ENCODE results near the gene ANO10.
"Not testable (repeated sequence)": the region's sequence is repeated elsewhere in the genome, so short reads cannot be mapped to it uniquely, and the experiment has no call there.

ANO10 gene

GRCh38 chr3:43521941-43522340 lies 99.9 kb downstream of the ANO10 start:
- DNase-seq (ENCODE audit: low read depth in 2 of 2), result no peak

GRCh38 chr3:43518515-43518914 lies 103.3 kb downstream of the ANO10 start:
- not testable (repeated sequence) for DNase-seq (ENCODE audit: low read depth in 2 of 2)

- no peak for DNase-seq (ENCODE audit: low read depth in 2 of 2)
Measured at GRCh38 chr3:43515970-43516635, 105.7 kb downstream of the ANO10 start.

- DNase-seq (ENCODE audit: low read depth in 2 of 2), result no peak
Measured at GRCh38 chr3:43515208-43515917, 106.4 kb downstream of the ANO10 start.

- DNase-seq (ENCODE audit: low read depth in 2 of 2), result no peak
Measured at GRCh38 chr3:43512754-43513404, 108.9 kb downstream of the ANO10 start.

GRCh38 chr3:43506644-43507043 lies 115.2 kb downstream of the ANO10 start:
- DNase-seq (ENCODE audit: low read depth in 2 of 2), result no peak

GRCh38 chr3:43505351-43505750 lies 116.5 kb downstream of the ANO10 start:
- DNase-seq (ENCODE audit: low read depth in 2 of 2), result no peak

GRCh38 chr3:43503067-43503728 lies 118.6 kb downstream of the ANO10 start:
- no peak for DNase-seq (ENCODE audit: low read depth in 2 of 2)

- DNase-seq (ENCODE audit: low read depth in 2 of 2), result no peak
Measured at GRCh38 chr3:43499256-43499655, 122.6 kb downstream of the ANO10 start.

- DNase-seq (ENCODE audit: low read depth in 2 of 2), result no peak
Measured at GRCh38 chr3:43497905-43498365, 123.9 kb downstream of the ANO10 start.

GRCh38 chr3:43497422-43497821 lies 124.4 kb downstream of the ANO10 start:
- DNase-seq (ENCODE audit: low read depth in 2 of 2), result no peak

GRCh38 chr3:43496740-43497375 lies 125.0 kb downstream of the ANO10 start:
- no peak for DNase-seq (ENCODE audit: low read depth in 2 of 2)

GRCh38 chr3:43492932-43493331 lies 128.9 kb downstream of the ANO10 start:
- not testable (repeated sequence) for DNase-seq (ENCODE audit: low read depth in 2 of 2)

- DNase-seq (ENCODE audit: low read depth in 2 of 2), result not testable (repeated sequence)
Measured at GRCh38 chr3:43491807-43492206, 130.0 kb downstream of the ANO10 start.

- no peak for DNase-seq (ENCODE audit: low read depth in 2 of 2)
Measured at GRCh38 chr3:43490640-43491185, 131.1 kb downstream of the ANO10 start.

- DNase-seq (ENCODE audit: low read depth in 2 of 2), result no peak
Measured at GRCh38 chr3:43489930-43490329, 131.9 kb downstream of the ANO10 start.

- no peak for DNase-seq (ENCODE audit: low read depth in 2 of 2)
Measured at GRCh38 chr3:43485931-43486330, 135.9 kb downstream of the ANO10 start.

- no peak for DNase-seq (ENCODE audit: low read depth in 2 of 2)
Measured at GRCh38 chr3:43484926-43485488, 136.8 kb downstream of the ANO10 start.

- DNase-seq (ENCODE audit: low read depth in 2 of 2), result no peak
Measured at GRCh38 chr3:43481375-43481774, 140.4 kb downstream of the ANO10 start.

- not testable (repeated sequence) for DNase-seq (ENCODE audit: low read depth in 2 of 2)
Measured at GRCh38 chr3:43478839-43479238, 143.0 kb downstream of the ANO10 start.

- DNase-seq (ENCODE audit: low read depth in 2 of 2), result no peak
Measured at GRCh38 chr3:43478118-43478785, 143.6 kb downstream of the ANO10 start.

All from stimulated activated CD8-positive, alpha-beta memory T cell treated with anti-CD3 and anti-CD28 coated beads, Interleukin-2, amount 100 ng/mL, for 1 hour (primary cell).